Erythroblast (primary cell): Measurements from ENCODE around the gene RALGPS2.

Experiments used
- GATA1 ChIP-seq: IDR thresholded peaks from 2 replicates; pipeline ENCODE4 v1.6.1; 2011; ENCODE audit warnings: low read depth, mild to moderate bottlenecking, control low read depth, low read length, moderate library complexity
- POLR2A ChIP-seq: IDR thresholded peaks from 2 replicates; pipeline ENCODE4 v1.6.1; 2011; ENCODE audit warnings: mild to moderate bottlenecking, low read length

- no peak for TF ChIP-seq POLR2A
- no peak for TF ChIP-seq GATA1
These were observed 160.8 kb downstream of the RALGPS2 start for GRCh38 chr1:178885869-178886268.
